ENCODE data around the gene RNU7-1. TPM values are rescaled to one million over a fixed set of nuclear protein-coding genes. Genes with fewer than 3 reads are reported as not detected.

The RNU7-1 gene
- polyA plus RNA-seq, 3 donors: not detected

DNA sequence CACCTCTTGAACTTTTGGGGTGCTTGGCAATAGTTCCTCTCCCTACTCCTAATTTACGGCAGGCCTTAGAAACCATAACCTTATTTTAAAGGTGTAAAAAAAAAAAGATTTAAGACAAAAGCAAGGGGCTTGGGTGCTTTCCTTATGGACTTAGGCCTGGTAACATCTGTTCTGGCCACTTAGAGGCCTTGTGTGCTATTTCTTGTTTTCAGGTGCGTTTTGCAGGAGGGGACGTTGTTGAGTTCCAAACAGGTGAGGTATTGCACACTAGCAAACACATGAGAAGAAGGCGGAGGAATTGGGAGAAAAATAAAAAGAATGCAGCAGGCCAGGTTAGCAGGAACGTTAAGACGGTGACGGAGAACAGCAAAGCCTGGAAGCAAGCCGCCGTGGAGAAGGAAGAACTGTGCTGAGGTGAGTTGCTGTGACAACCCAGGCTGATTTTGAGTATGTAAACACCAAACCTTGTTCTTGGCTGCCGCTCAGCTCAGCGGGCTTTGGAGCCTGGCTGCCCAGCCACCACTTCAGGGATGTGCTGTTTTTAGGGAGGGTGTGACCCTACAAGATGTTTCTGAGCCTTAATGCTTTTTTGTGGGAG, 44.4 kb downstream of the RNU7-1 start:
- no peak overlapping the region for H2AFZ ChIP-seq (ENCODE audit: insufficient read depth, low read depth, low read length, poor library complexity, severe bottlenecking)
- H3K4me1 ChIP-seq (ENCODE audit: control insufficient read depth in 1 of 2, insufficient read depth in 2 of 2, low read length in 2 of 2): no peaks in the 10 kb centered on the region
- H3K4me3 Mint-ChIP-seq: no peak overlapping the region
- H3K79me2 ChIP-seq (ENCODE audit: insufficient read depth, low read length): peaks cover 14% of the 10 kb centered on the region
- no peak overlapping the region for H3K9ac ChIP-seq (ENCODE audit: insufficient read depth, low read length, poor library complexity, severe bottlenecking)
- DNase-seq: no peak
- no peaks in the 10 kb centered on the region for H3K27me3 ChIP-seq (ENCODE audit: control insufficient read depth in 2 of 2, insufficient read depth in 2 of 2, low read length in 2 of 2)
- peaks cover 0 to 1% (median 0%) of the 10 kb centered on the region in 3 donors for H3K27me3 Mint-ChIP-seq (ENCODE audit: low read depth in 3 of 3)
- no peaks in the 10 kb centered on the region for H3K4me1 Mint-ChIP-seq
- no peaks in the 10 kb centered on the region for H4K20me1 ChIP-seq (ENCODE audit: insufficient read depth, low read length)
- TF ChIP-seq, protein P1, sequence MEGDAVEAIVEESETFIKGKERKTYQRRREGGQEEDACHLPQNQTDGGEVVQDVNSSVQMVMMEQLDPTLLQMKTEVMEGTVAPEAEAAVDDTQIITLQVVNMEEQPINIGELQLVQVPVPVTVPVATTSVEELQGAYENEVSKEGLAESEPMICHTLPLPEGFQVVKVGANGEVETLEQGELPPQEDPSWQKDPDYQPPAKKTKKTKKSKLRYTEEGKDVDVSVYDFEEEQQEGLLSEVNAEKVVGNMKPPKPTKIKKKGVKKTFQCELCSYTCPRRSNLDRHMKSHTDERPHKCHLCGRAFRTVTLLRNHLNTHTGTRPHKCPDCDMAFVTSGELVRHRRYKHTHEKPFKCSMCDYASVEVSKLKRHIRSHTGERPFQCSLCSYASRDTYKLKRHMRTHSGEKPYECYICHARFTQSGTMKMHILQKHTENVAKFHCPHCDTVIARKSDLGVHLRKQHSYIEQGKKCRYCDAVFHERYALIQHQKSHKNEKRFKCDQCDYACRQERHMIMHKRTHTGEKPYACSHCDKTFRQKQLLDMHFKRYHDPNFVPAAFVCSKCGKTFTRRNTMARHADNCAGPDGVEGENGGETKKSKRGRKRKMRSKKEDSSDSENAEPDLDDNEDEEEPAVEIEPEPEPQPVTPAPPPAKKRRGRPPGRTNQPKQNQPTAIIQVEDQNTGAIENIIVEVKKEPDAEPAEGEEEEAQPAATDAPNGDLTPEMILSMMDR (IDR thresholded peaks at IDR 0.05): no peak
- peak overlapping the region in 2 of 7 donors; percentile 58 to 67 for H3K27ac Mint-ChIP-seq
- H3K9me3 ChIP-seq (replicated peaks in 1 of 2; ENCODE audit: control insufficient read depth in 1 of 2, insufficient read depth in 1 of 2, low read length in 2 of 2): no peaks in the 10 kb centered on the region
- H3K4me3 ChIP-seq (replicated peaks in 1 of 3; ENCODE audit: low read depth in 2 of 3, low read length in 3 of 3): no peak overlapping the region
- WGBS (ENCODE audit: insufficient coverage): 90% methylated on average over 9 of the region's 11 CpGs
- H3K4me2 ChIP-seq (replicated peaks; ENCODE audit: extremely low read depth, low read length, poor library complexity, severe bottlenecking): no peak overlapping the region
- H3K36me3 Mint-ChIP-seq: peaks cover 40 to 65% of the 10 kb centered on the region in 2 donors
- H3K36me3 ChIP-seq (replicated peaks in 1 of 2; ENCODE audit: control insufficient read depth in 1 of 2, insufficient read depth in 2 of 2, low read length in 2 of 2): peaks cover 37 to 67% of the 10 kb centered on the region in 2 donors
- H3K27ac ChIP-seq (ENCODE audit: low read depth in 1 of 2, low read length in 2 of 2): no peak overlapping the region
- no peaks in the 10 kb centered on the region for H3K9me3 Mint-ChIP-seq
- intact Hi-C loops (cut with micrococcal nuclease): no loop called here

Small RNAs within 50 kb of the gene (small RNA-seq; reads per million reads assigned to genes)
- gene MIR141 (ENCODE audit: insufficient read length, low read depth) (3.3 reads per million, percentile 29 among the genes with 10 or more reads in this experiment), gene MIR200C (ENCODE audit: insufficient read length, low read depth) (40.4 reads per million, percentile 92 among the genes with 10 or more reads in this experiment), gene RNU7-1 (ENCODE audit: insufficient read length, low read depth) (not detected), gene SCARNA12 (ENCODE audit: insufficient read length, low read depth) (9.9 reads per million, percentile 74 among the genes with 10 or more reads in this experiment)

Other genes starting within 250 kb of the RNU7-1 start
- not detected for gene PIANP, start 243.0 kb upstream of the RNU7-1 start, polyA plus RNA-seq
- 10 to 100 TPM; 70.1 to 77.1 (median 72.3) TPM for gene COPS7A, start 219.8 kb upstream of the RNU7-1 start, polyA plus RNA-seq
- 100 to 1,000 TPM; 113 to 211 (median 140) TPM for gene MLF2, start 190.7 kb upstream of the RNU7-1 start, polyA plus RNA-seq
- 1 to 10 TPM; 2.4 to 9.7 (median 2.6) TPM for gene PTMS, start 177.5 kb upstream of the RNU7-1 start, polyA plus RNA-seq
- gene LAG3, start 171.3 kb upstream of the RNU7-1 start, polyA plus RNA-seq: under 1 TPM in 1 of 3 donors, not detected in 2; 0.04 TPM
- 100 to 1,000 TPM; 261 to 371 (median 269) TPM for gene CD4, start 154.3 kb upstream of the RNU7-1 start, polyA plus RNA-seq
- gene GPR162, start 122.0 kb upstream of the RNU7-1 start, polyA plus RNA-seq: 10 to 100 TPM; 15.1 to 81.7 (median 16.0) TPM
- gene P3H3, start 115.4 kb upstream of the RNU7-1 start, polyA plus RNA-seq: under 1 TPM in 1 of 3 donors, not detected in 2; 0.56 TPM
- gene GNB3, start 102.9 kb upstream of the RNU7-1 start, polyA plus RNA-seq: under 1 TPM in 1 of 3 donors, not detected in 2; 0.31 TPM
- under 1 TPM; 0.57 to 0.61 (median 0.59) TPM for gene CDCA3, start 92.5 kb upstream of the RNU7-1 start, polyA plus RNA-seq
- 10 to 100 TPM; 28.0 to 32.4 (median 29.9) TPM for gene USP5, start 91.7 kb upstream of the RNU7-1 start, polyA plus RNA-seq
- gene TPI1, start 76.3 kb upstream of the RNU7-1 start, polyA plus RNA-seq: 100 to 1,000 TPM; 446 to 839 (median 764) TPM
- 1 to 10 TPM; 4.7 to 6.9 (median 6.6) TPM for gene SPSB2, start 70.5 kb upstream of the RNU7-1 start, polyA plus RNA-seq
- 1 to 10 TPM; 4.9 to 6.8 (median 5.1) TPM for gene LRRC23, start 39.0 kb upstream of the RNU7-1 start, polyA plus RNA-seq
- gene ENO2, start 29.2 kb upstream of the RNU7-1 start, polyA plus RNA-seq: under 1 TPM; 0.09 to 0.43 (median 0.19) TPM
- gene ATN1, start 15.9 kb upstream of the RNU7-1 start, polyA plus RNA-seq: 10 to 100 TPM in 1 of 3 donors, under 1 TPM in 1, not detected in 1; 0.40 to 10.6 TPM
- 10 to 100 TPM; 19.1 to 59.2 (median 24.2) TPM for gene C12orf57, start 206 bp downstream of the RNU7-1 start, polyA plus RNA-seq
- 100 to 1,000 TPM; 449 to 764 (median 562) TPM for gene PTPN6, start 7.5 kb downstream of the RNU7-1 start, polyA plus RNA-seq
- gene PHB2, start 26.8 kb downstream of the RNU7-1 start, polyA plus RNA-seq: 100 to 1,000 TPM in 1 of 3 donors, 10 to 100 TPM in 2; 90.6 to 158 (median 91.9) TPM
- gene EMG1, start 27.1 kb downstream of the RNU7-1 start, polyA plus RNA-seq: 10 to 100 TPM in 2 of 3 donors, 1 to 10 TPM in 1; 9.8 to 35.3 (median 33.1) TPM
- gene LPCAT3, start 74.7 kb downstream of the RNU7-1 start, polyA plus RNA-seq: 10 to 100 TPM; 50.9 to 62.7 (median 54.1) TPM
- under 1 TPM in 1 of 3 donors, not detected in 2; 1.00 TPM for gene C1S, start 116.9 kb downstream of the RNU7-1 start, polyA plus RNA-seq
- under 1 TPM in 2 of 3 donors, not detected in 1; 0.14 to 0.88 TPM for gene C1R, start 148.6 kb downstream of the RNU7-1 start, polyA plus RNA-seq
- 10 to 100 TPM in 1 of 3 donors, 1 to 10 TPM in 2; 4.8 to 27.9 (median 5.6) TPM for gene C1RL, start 165.4 kb downstream of the RNU7-1 start, polyA plus RNA-seq
- gene RBP5, start 185.1 kb downstream of the RNU7-1 start, polyA plus RNA-seq: not detected
- gene CLSTN3, start 186.6 kb downstream of the RNU7-1 start, polyA plus RNA-seq: 10 to 100 TPM in 1 of 3 donors, not detected in 2; 13.7 TPM
- 10 to 100 TPM in 1 of 3 donors, 1 to 10 TPM in 2; 4.3 to 11.3 (median 7.1) TPM for gene PEX5, start 245.9 kb downstream of the RNU7-1 start, polyA plus RNA-seq